Body of pancreas (tissue), 4 donors: ENCODE data around the gene PCSK5. TPM values are rescaled to one million over a fixed set of nuclear protein-coding genes. Genes with fewer than 3 reads are reported as not detected.

ENCODE experiments used
- ATAC-seq: fragments of 150-250 bp; one replicate; pipeline ENCODE4 v1.9.1; 2016
- DNase-seq, 4 donors: peaks; one replicate each; pipeline ENCODE4 v3.0.0-alpha.2; 2019
- H3K27ac ChIP-seq, 4 donors: fragments of 200-600 bp; sonication (generic); 1 replicate in 3 of 4; 2 replicates in 1 of 4; pipeline versions ENCODE4 v1.5.1 to v1.6.1; 2016 to 2019; ENCODE audit warnings: mild to moderate bottlenecking in 1 of 4, mixed read lengths in 1 of 4, moderate library complexity in 1 of 4
- H3K27me3 ChIP-seq, 2 donors: fragments of 200-600 bp; sonication (generic); one replicate each; pipeline ENCODE4 v1.6.0; 2016; ENCODE audit warnings: mild to moderate bottlenecking in 1 of 2
- H3K36me3 ChIP-seq, 2 donors: fragments of 200-600 bp; sonication (generic); replicated peaks in 1 of 2; 2 replicates each; pipeline ENCODE4 v1.5.1; 2016; ENCODE audit warnings: low read depth in 2 of 2; ENCODE audit not compliant: insufficient read depth in 1 of 2
- H3K4me1 ChIP-seq: fragments of 200-600 bp; sonication (generic); one replicate; pipeline ENCODE4 v1.6.0; 2016
- H3K4me3 ChIP-seq, 2 donors: fragments of 200-600 bp; sonication (generic); 1 replicate in 1 of 2; 2 replicates in 1 of 2; pipeline ENCODE4 v1.5.1; 2016 to 2019
- H3K9me3 ChIP-seq, 3 donors: fragments of 200-600 bp; sonication (generic); 1 replicate in 2 of 3; 2 replicates in 1 of 3; pipeline ENCODE4 v1.5.1; 2016
- POLR2A ChIP-seq, 3 donors: fragments of 450-650 bp; IDR thresholded peaks; one replicate each; pipeline ENCODE4 v1.6.1; 2016; ENCODE audit warnings: antibody characterized with exemption in 3 of 3, mild to moderate bottlenecking in 2 of 3
- WGBS, 2 donors: methylation state at CpG; one replicate each; pipeline ENCODE4 v1.1.5; 2017; 5-methylcytosine and 5-hydroxymethylcytosine counted together
- intact Hi-C: fragments of 100-400 bp; cut with DNase I; formaldehyde crosslinking; loops from one replicate; pipeline ENCODE4 v1.15.1; 2023
- total RNA-seq, 2 donors: library from RNA; depleted of rRNA; stranded (reverse); fragments of >200 nt; gene quantifications; one replicate each; pipeline ENCODE4 v1.1.0, GENCODE V29; 2016
- TF ChIP-seq, protein P1 (sequence below), 7 experiments: fragments of 450-650 bp in 4 of 7; fragments of 200-600 bp in 3 of 7; sonication (generic) in 3 of 7; IDR thresholded peaks; one replicate each; pipeline ENCODE4 v1.5.1; 2016 to 2019; ENCODE audit warnings: antibody characterized with exemption in 7 of 7

The PCSK5 gene
- total RNA-seq, 2 donors from 2014 or later, result 11.2 to 12.2 TPM

DNA sequence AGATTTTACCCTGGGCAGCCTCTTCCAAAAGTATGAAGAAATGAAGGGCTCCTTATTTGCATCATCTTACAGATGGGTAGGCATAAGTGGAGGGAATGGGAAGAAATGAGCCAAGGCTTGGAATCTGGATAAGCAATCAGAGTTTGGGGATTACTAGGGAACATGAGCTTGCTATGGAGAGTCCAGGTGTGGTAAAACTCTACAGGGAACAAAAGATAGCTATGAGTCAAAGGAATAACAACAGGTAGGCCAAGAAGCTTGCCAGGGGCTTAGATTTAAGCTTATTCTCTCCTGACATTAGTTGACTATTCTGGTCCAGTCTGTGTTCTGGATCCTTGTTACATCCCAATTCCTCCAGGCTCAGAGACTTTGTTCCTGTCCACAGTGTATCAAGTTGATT is 487.3 kb downstream of the PCSK5 start:
- DNase-seq (no peak), ATAC-seq (no peak)
- H3K27me3 ChIP-seq, result no peaks in the 10 kb centered on the region
- intact Hi-C loops, result no loop called here
- H3K36me3 ChIP-seq, result no peaks in the 10 kb centered on the region
- H3K4me1 ChIP-seq, result peaks cover 40% of the 10 kb centered on the region
- no peak overlapping the region for H3K4me3 ChIP-seq
- no peaks in the 10 kb centered on the region for H3K9me3 ChIP-seq
- H3K27ac ChIP-seq, result no peak overlapping the region
- TF ChIP-seq, protein P1, sequence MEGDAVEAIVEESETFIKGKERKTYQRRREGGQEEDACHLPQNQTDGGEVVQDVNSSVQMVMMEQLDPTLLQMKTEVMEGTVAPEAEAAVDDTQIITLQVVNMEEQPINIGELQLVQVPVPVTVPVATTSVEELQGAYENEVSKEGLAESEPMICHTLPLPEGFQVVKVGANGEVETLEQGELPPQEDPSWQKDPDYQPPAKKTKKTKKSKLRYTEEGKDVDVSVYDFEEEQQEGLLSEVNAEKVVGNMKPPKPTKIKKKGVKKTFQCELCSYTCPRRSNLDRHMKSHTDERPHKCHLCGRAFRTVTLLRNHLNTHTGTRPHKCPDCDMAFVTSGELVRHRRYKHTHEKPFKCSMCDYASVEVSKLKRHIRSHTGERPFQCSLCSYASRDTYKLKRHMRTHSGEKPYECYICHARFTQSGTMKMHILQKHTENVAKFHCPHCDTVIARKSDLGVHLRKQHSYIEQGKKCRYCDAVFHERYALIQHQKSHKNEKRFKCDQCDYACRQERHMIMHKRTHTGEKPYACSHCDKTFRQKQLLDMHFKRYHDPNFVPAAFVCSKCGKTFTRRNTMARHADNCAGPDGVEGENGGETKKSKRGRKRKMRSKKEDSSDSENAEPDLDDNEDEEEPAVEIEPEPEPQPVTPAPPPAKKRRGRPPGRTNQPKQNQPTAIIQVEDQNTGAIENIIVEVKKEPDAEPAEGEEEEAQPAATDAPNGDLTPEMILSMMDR (IDR thresholded peaks at IDR 0.05), result no peak
- TF ChIP-seq POLR2A (IDR thresholded peaks at IDR 0.05), result no peak

DNA sequence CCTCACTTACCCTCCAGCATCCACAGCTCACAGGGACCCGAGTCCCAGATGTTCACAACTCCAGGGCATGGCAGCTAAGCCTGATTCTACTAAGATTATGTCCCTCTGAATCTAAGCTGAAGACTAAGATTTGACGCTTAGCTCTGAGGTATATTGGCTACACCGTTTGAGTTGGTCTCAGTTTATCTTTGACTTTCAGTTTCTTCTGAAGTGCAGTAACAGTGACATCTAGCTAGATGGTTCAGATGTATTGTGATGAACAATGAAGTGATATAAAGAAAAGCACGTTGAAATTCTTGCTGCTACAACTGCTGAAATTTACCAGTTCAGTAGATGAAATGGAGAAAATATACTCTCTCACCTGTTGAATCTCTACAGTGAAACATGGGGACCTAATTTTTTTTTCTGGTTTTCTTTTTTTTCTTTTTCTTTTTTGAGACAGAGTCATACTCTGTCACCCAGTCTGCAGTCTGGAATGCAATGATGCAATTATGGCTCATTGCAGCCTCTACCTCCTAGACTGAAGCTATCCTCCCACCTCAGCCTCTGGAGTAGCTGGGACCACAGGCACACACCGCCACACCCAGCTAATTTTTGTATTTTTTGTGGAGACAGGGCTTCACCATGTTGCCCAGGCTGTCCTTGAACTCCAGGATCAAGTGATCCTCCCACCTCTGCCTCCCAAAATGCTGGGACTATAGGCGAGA is 488.0 kb downstream of the PCSK5 start:
- Histone ChIP-seq H3K27me3 (no peaks in the 10 kb centered on the region), H3K9me3 (no peaks in the 10 kb centered on the region), H3K4me3 (no peak overlapping the region), H3K4me1 (peaks cover 35% of the 10 kb centered on the region), H3K36me3 (no peaks in the 10 kb centered on the region), H3K27ac (no peak overlapping the region)
- no peak for ATAC-seq
- WGBS, 2 donors, result 88 to 92% methylated on average over 6 of the region's 6 CpGs
- TF ChIP-seq POLR2A (IDR thresholded peaks at IDR 0.05), result no peak
- TF ChIP-seq, protein P1 (IDR thresholded peaks at IDR 0.05), result no peak
- no peak for DNase-seq
- intact Hi-C loops, result no loop called here

DNA sequence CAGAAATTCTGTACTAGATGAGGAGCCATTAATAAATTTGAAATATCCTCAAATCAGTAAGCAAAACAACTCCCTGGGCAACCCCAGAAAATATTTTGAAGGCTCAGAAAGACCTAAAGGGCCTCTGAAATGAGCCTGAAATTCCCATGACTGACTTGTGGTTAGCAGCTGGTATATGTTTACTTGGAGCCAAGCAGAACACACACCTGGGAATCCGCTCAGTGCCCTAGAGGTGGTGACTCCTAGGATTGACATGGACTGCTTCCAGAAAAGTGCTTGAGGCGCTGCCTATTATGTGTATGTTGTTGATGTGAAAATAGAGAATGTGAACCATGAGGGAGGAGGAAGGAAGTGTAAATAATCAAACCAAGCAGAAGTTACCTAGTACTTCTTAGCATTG is 489.0 kb downstream of the PCSK5 start:
- peak; percentile 49 to 77 (median 74) for DNase-seq
- WGBS, 2 donors, result 35 to 47% methylated on average over 2 of the region's 2 CpGs
- Histone ChIP-seq H3K9me3 (no peaks in the 10 kb centered on the region), H3K4me3 (no peak overlapping the region), H3K27me3 (no peaks in the 10 kb centered on the region), H3K27ac (peak overlapping the region in 2 of 4 donors; percentile 23 to 49), H3K36me3 (no peaks in the 10 kb centered on the region), H3K4me1 (peaks cover 25% of the 10 kb centered on the region)
- peak; percentile 71 for ATAC-seq
- TF ChIP-seq, protein P1 (IDR thresholded peaks at IDR 0.05), result peak in 2 of 7 experiments; percentile 4 to 6
- no peak for TF ChIP-seq POLR2A (IDR thresholded peaks at IDR 0.05)
- intact Hi-C loops, result no loop called here

DNA sequence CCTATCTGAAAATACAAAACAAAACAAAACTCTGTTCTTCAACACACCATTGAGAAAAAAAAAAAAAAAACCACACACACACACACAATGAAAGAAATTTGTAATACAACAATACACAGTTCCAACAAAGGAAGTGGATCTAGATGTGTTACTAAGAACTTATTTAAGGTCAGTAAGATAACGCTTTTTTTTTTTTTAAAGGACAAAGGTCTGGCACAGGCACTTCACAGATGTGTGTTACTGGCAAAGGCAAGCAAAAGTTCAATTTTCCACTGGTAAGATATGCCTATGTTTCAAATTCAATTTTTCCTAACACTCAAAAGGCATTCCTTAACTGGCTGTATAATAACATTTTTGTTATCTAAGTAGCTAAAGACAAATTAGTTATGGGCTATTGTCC is 500.2 kb downstream of the PCSK5 start:
- intact Hi-C loops, result no loop called here
- peaks cover 0 to 6% of the 10 kb centered on the region in 2 donors for H3K36me3 ChIP-seq
- H3K27ac ChIP-seq, result peak overlapping the region in 2 of 4 donors; percentile 6 to 32
- no peaks in the 10 kb centered on the region for H3K27me3 ChIP-seq
- no peaks in the 10 kb centered on the region for H3K9me3 ChIP-seq
- peaks cover 23% of the 10 kb centered on the region for H3K4me1 ChIP-seq
- WGBS, 2 donors, result 19 to 22% methylated on average over 1 of the region's 1 CpG
- DNase-seq (no peak), ATAC-seq (no peak)
- TF ChIP-seq, protein P1 (IDR thresholded peaks at IDR 0.05), result no peak
- no peak for TF ChIP-seq POLR2A (IDR thresholded peaks at IDR 0.05)
- H3K4me3 ChIP-seq, result no peak overlapping the region
